T47D (cell line): ENCODE data around the gene CDK13.
A peak's percentile ranks its signal among the peaks of the same experiment; 100 is the strongest.

Experiments used
- DNase-seq, 2 experiments: peaks; one replicate each; pipeline versions ENCODE4 v3.0.0 to v3.0.0-alpha.2; 2011 to 2012; ENCODE audit warnings: low read depth in 1 of 2, low spot score in 1 of 2
- JUND ChIP-seq: IDR thresholded peaks from 2 replicates; pipeline ENCODE4 v1.6.1; 2012; ENCODE audit warnings: low read depth
- in situ Hi-C: cut with HindIII; loops from 2 replicates; pipeline ENCODE4 v1.10.0; 2016; ENCODE audit warnings: low sequenced_read_pairs, low pct_unique_long_range_greater_than_20kb

Gene CDK13

DNA sequence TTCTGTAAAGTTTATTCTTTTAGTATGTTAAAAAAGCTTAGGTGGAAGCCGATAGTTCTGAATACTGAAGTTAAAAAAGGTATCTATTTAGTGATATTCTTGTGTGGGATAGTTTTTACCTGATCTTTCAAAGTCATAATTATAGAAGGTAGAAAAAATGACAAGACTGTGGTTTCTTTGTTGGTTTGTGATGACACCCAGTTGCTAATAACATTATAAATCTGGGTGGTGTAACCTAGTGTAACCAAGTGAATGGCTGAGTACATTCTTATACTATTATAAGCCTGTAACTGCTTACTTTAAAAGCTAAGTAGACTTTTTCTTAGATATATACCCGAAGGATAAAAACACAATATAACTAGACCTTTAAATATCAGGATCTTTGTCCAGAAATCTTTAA is 2.3 kb downstream of the CDK13 start:
- in situ Hi-C loops: no loop called here
- DNase-seq: no peak
- TF ChIP-seq JUND: no peak

DNA sequence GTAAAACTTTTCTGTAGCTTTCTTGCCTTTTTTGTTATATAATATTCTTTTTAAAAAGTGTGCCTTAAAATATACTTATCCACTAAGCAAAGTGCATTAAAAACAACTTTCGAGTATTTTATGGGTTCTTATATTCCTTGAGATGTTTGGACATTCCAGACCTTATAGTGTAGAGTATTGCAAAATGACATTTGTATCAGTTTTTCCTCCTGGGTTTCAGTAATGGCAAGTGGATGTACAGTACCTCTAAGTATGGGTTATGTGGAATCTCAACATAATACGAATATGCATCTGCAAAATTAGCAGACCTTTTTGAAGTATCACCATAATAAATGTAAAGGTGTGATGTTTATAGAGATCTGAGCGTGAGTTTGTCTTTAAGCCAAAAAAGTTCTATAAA is 2.7 kb downstream of the CDK13 start:
- no peak for DNase-seq
- no peak for TF ChIP-seq JUND
- in situ Hi-C loops: no loop called here

DNA sequence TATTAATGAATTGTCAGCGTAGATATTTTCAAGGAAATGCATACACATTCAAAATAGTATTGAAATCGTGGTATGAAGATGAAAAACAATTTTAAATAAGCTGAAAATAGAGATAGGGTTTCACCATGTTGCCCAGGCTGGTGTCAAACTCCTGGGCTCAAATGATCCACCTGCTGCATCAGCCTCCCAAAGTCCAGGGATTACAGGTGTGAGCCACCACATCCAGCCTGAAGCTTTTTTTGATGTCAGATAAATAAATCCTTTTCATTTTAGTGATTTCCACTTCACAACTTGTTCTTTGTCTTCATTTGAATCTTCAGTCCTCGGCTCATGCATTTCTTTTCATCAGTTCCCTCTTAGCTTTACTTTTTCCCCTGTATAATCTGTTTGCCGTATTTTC is 4.6 kb downstream of the CDK13 start:
- TF ChIP-seq JUND: no peak
- in situ Hi-C loops: no loop called here
- no peak for DNase-seq

DNA sequence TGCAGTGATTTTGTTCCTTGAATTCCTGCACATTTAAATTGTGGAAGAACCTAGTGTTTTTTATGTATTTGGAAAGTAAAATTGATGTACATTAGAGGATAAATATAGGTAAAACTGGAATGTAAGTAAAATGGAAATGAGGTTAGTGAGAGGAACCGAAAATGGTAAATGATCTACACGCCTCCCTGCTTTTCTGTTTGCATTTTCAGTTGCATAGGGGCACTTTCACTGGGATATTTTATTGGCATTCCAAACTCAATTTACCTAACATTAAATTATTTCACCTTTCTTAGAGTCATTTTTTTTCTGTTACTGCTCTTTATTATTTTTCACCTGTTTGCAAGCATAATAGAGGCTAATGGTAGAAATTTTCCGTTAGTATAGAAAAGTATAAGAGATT is 8.0 kb downstream of the CDK13 start:
- no peak for TF ChIP-seq JUND
- no peak for DNase-seq
- in situ Hi-C loops: no loop called here

DNA sequence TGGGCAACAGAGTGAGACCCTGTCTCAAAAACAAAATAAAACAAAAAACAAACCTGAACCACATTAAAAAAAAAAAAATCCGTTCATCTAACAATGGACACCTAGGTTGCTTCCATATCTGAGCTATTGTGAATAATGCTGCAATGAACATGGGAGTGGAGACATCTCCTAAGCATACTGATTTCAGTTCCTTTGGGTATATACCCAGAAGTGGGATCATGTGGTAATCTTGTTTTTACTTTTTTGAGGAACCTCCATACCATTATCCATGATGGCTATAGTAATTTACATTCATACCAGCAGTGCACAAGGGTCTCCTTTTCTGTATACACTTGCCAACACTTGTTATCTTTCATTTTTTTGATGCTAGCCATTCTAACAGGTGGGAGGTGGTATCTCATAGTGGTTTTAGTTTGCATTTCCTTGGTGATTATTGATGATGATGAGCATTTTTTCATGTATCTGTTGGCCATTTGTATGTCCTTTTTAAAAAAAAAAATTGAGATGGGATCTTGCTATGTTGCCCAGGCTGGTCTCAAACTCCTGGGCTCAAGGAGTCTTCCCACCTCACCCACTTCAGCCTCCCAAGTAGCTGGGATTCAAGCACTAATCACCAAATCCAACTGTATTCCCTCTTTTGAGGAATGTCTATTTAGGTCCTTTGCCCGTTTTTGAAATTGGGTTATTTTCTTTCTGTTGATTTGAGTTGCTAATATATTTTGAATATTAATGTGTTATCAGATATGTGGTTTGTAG is 17.5 kb downstream of the CDK13 start:
- in situ Hi-C loops: no loop called here
- DNase-seq: no peak
- no peak for TF ChIP-seq JUND

DNA sequence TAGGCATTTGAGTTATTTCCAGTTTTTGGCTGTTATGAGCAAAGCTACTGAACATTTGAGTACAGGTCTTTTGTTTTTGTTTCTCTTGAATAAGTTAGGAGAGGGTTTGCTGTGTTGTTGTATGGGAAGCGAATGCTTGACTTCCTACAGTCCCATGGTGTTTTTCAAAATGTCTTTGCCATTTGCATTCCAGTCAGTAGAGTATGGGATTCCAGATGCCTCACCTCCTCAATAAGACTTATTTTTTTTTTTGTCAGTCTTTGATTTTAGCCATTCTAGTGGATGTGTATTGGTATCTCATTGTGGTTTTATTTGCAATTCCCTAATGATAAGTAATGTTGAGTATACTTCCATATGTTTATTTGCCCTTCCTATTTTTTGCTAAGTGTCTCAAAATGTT is 19.4 kb downstream of the CDK13 start:
- in situ Hi-C loops: no loop called here
- TF ChIP-seq JUND: no peak
- DNase-seq: no peak

DNA sequence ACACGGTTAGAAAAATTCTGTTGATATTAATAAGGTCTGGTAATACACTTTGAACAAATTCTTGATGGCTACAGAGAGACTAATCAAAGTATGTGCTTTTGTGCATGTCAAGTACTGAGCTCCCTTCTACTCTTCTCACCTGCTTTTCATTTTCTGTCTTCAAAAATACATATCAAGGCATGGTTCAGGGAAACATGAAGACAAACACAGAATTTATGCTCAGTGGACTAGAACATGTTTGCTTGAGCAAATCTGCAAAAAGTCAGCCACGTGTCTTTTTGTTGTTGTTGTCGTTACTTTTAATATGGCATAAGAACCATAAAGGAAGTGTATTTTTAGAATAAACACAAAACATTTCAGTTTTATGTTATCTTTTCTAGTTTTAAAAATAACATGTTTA is 21.9 kb downstream of the CDK13 start:
- no peak for TF ChIP-seq JUND
- in situ Hi-C loops: no loop called here
- no peak for DNase-seq

DNA sequence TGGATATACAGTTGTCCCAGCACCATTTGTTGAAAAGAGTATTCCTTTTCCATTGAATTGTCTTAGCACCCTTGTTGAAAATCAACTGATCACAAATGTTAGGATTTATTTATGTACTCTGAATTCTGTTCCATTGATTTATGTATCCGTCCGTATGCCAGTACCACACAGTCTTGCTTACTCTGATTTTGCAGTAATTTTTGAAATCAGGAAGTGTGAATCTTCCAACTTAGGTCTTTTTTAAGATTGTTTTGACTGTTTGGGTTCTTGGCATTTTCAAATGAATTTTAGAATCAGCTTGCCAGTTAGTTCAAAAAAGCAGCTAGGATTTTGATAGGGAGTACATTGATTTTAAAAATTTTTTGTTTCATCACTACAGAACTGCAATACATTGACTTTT is 23.7 kb downstream of the CDK13 start:
- DNase-seq: no peak
- in situ Hi-C loops: no loop called here
- TF ChIP-seq JUND: no peak

DNA sequence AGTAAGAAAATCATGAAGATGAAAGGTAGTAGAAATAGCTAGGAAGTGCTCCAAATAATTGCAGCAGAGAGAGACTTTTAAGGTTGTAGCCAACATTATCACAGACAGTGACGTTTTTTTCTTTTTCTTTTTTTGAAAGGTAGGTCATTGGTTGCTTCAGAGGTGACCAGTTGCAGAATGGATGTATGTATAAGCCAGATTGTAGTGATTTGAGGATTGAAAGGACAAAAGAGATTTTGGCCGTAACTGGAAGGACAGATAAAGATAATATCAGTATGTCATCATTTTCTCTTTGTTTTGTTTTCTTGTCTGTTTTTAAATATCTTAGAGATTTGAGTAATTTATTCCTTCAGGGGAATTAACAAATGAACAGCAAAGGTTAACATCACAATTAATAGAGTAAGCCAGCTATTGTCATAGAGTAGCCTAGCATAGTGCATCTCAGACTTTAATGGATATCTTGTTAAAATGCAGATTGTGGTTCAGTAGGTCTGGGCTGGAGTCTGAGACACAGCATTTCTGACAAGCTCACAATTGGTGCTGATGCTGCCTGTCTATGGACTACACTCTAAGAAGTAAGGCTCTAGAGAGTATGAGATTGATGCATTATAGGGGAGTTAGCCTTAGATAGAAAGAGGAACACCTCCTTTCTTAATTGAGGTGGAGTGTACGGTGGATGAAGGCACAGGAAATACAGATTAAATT is 28.3 kb downstream of the CDK13 start:
- no peak for TF ChIP-seq JUND

DNA sequence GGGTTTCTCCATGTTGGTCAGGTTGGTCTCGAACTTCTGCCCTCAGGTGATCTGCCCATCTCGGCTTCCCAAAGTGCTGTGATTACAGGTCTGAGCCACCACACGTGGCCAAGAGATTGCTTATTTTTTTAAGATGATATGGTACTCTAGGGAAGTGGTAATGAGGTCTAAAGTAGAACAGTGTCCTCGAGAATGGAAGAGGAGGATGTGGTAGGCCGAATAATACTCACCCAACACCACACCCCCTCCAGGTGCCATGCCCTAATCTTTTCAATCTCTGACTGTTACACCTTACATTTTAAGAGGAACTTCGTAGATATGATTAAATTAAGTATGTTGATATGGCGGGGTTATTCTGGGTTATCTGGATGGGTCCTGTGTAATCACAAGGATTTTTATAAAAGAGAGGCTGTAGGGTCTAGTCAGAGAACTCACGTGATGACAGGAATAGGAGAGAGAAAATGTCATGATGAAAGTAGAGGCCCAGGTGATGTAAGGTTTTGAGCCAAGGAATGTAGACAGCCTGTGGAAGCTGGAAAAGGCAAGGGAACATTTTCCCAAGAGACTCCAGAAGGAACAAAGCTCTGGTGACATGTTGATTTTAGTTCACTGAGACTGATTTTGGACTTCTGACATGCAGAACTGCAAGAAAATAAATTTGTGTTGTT is 29.5 kb downstream of the CDK13 start:
- in situ Hi-C loops: no loop called here
- no peak for DNase-seq
- no peak for TF ChIP-seq JUND

More for the DNA sequence above, 28.3 kb downstream of the CDK13 start:
- in situ Hi-C loops: no loop called here
- DNase-seq: no peak

DNA sequence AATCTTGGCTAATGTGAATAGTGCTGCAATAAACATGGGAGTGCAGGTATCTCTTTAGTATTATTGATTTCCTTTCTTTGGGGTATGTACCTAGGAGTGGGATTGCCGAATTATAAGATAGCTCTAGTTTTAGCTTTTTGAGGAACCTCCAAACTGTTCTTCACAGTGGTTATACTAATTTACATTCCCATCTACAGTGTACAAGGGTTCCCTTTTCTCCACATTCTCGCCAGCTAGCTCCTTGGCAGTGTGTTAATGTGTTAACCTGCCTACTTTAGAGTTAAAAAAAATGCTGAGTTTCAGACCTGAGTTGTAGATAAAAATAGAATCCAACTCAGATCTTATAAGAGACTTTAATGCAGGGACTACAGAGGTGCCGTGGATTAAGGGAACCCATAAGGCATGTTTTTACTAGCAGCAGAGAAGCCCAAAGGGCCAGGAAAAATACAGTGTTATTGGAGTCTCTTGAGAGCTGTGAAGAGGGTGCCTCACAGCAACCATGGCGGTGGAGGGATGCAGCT is 35.4 kb downstream of the CDK13 start:
- DNase-seq: no peak
- in situ Hi-C loops: no loop called here
- no peak for TF ChIP-seq JUND

DNA sequence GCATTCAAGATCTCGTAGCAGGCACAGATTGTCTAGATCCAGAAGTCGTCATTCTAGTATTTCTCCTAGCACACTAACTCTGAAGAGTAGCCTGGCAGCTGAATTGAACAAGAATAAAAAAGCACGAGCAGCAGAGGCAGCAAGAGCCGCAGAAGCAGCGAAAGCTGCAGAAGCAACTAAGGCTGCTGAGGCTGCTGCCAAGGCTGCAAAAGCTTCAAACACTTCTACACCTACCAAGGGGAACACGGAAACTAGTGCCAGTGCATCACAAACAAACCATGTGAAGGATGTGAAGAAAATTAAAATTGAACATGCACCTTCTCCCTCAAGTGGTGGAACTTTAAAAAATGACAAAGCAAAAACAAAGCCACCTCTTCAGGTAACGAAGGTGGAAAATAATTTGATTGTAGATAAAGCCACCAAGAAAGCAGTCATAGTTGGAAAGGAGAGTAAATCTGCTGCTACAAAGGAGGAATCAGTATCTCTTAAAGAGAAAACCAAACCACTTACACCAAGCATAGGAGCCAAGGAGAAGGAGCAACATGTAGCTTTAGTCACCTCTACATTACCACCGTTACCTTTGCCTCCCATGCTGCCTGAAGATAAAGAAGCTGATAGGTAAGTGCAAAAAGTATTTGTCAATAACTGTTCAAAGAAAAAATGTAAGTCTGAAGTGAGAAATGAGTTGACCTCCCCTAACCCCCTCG is 37.7 kb downstream of the CDK13 start:
- no peak for TF ChIP-seq JUND
- in situ Hi-C loops: no loop called here
- peak in 1 of 2 experiments; percentile 43 for DNase-seq
